ENCODE data around the gene FHOD1. TPM values are rescaled to one million over a fixed set of nuclear protein-coding genes. Genes with fewer than 3 reads are reported as not detected.

FHOD1 gene
- total RNA-seq, 1 experiment from 2014 or later: 96.4 TPM

DNA sequence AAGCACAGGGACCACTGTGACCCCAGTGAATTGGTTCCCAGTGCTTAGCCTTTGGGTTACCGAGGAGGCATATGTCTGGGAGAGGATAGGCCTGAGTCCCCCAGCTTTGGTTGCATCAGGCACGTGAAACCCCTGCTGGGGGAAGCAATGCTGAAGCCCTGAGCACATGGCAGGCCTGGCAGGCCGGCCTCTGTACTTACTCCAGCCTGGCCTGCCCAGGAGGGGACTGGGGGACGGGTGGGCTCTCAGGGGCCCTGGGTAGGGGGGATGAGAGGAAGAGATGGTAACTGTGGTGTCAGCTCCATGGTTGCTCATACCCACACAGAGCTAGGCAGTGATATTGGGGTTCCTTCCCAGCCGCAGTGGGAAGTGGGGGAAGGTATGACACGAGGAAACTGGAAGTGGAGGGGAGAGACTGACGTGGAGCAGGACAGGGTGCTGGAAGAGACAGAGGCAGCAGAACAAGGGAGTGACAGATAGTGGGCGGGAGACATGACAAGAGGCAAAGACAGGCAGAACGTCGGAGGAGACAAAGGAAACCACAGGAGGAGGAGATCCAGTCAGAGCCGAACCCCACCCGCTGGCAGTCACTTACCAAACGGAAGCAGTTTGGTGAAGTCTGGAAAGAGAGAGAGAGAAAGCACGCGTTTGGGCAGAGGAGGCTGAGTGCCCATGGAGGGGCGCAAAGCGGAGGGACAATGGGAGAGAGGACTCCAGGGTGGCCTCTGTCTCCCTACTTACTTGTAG lies 11.3 kb downstream of the FHOD1 start:
- DNase-seq (ENCODE audit: low spot score): peak; percentile 80
- Histone ChIP-seq H3K4me1 (ENCODE audit: insufficient read depth, low read length, poor library complexity, severe bottlenecking) (peaks cover 4% of the 10 kb centered on the region), H3K4me3 (ENCODE audit: low read depth, low read length, poor library complexity, severe bottlenecking) (peak overlapping the region; percentile 30), H3K27ac (ENCODE audit: low read depth, low read length, poor library complexity, severe bottlenecking) (peak overlapping the region; percentile 68), H3K27me3 (replicated peaks; ENCODE audit: insufficient read depth, low read depth, low read length, poor library complexity) (no peaks in the 10 kb centered on the region), H3K36me3 (ENCODE audit: insufficient read depth, low read length, poor library complexity, severe bottlenecking) (peaks cover 60% of the 10 kb centered on the region), H3K9me3 (ENCODE audit: low read depth, low read length, poor library complexity, severe bottlenecking) (no peaks in the 10 kb centered on the region)
- no TSS peak for BruUV-seq (replicated peaks)
- TF ChIP-seq, protein P1, sequence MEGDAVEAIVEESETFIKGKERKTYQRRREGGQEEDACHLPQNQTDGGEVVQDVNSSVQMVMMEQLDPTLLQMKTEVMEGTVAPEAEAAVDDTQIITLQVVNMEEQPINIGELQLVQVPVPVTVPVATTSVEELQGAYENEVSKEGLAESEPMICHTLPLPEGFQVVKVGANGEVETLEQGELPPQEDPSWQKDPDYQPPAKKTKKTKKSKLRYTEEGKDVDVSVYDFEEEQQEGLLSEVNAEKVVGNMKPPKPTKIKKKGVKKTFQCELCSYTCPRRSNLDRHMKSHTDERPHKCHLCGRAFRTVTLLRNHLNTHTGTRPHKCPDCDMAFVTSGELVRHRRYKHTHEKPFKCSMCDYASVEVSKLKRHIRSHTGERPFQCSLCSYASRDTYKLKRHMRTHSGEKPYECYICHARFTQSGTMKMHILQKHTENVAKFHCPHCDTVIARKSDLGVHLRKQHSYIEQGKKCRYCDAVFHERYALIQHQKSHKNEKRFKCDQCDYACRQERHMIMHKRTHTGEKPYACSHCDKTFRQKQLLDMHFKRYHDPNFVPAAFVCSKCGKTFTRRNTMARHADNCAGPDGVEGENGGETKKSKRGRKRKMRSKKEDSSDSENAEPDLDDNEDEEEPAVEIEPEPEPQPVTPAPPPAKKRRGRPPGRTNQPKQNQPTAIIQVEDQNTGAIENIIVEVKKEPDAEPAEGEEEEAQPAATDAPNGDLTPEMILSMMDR (conservative IDR thresholded peaks at IDR 0.05; ENCODE audit: low read depth, low read length): no peak
- no peak for TF ChIP-seq EZH2 (IDR thresholded peaks at IDR 0.05; ENCODE audit: borderline replicate concordance, low read depth, low read length, poor library complexity, severe bottlenecking)
- ChIA-PET CTCF (no interaction called here), POLR2A (ENCODE audit: low non-redundant PET) (no interaction called here)
- intact Hi-C loops (cut with micrococcal nuclease; ENCODE audit: unreplicated experiment): no loop called here

DNA sequence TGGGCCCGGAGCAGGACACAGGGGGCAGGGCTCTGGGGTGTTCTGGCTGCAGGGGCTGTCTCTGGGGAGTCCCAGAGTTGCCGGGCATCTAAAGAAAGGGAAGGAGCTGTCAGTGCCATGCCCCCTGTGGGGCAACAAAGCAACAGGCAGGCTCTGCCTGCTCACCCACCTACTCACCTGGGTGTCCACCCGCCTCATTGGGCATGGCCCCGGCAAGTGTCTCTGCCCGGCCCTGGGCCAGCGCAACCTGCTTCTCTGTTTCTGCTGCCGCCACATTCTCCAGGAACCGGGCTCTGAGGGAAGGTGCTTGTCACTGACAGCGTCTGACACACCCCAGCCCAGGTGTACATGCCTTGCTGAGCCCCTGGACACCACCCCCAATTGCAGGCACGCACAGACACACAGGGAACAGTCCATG lies 13.1 kb downstream of the FHOD1 start:
- no peak overlapping the region for H3K4me3 ChIP-seq (ENCODE audit: low read depth, low read length, poor library complexity, severe bottlenecking)
- TF ChIP-seq EZH2 (IDR thresholded peaks at IDR 0.05; ENCODE audit: borderline replicate concordance, low read depth, low read length, poor library complexity, severe bottlenecking): no peak
- TF ChIP-seq, protein P1 (conservative IDR thresholded peaks at IDR 0.05; ENCODE audit: low read depth, low read length): no peak
- CTCF ChIA-PET: no interaction called here
- peaks cover 78% of the 10 kb centered on the region for H3K36me3 ChIP-seq (ENCODE audit: insufficient read depth, low read length, poor library complexity, severe bottlenecking)
- intact Hi-C loops (cut with micrococcal nuclease; ENCODE audit: unreplicated experiment): no loop called here
- DNase-seq (ENCODE audit: low spot score): no peak
- no peaks in the 10 kb centered on the region for H3K9me3 ChIP-seq (ENCODE audit: low read depth, low read length, poor library complexity, severe bottlenecking)
- BruUV-seq (replicated peaks): no TSS peak
- H3K4me1 ChIP-seq (ENCODE audit: insufficient read depth, low read length, poor library complexity, severe bottlenecking): no peaks in the 10 kb centered on the region
- POLR2A ChIA-PET (ENCODE audit: low non-redundant PET): no interaction called here
- H3K27me3 ChIP-seq (replicated peaks; ENCODE audit: insufficient read depth, low read depth, low read length, poor library complexity): no peaks in the 10 kb centered on the region
- no peak overlapping the region for H3K27ac ChIP-seq (ENCODE audit: low read depth, low read length, poor library complexity, severe bottlenecking)

DNA sequence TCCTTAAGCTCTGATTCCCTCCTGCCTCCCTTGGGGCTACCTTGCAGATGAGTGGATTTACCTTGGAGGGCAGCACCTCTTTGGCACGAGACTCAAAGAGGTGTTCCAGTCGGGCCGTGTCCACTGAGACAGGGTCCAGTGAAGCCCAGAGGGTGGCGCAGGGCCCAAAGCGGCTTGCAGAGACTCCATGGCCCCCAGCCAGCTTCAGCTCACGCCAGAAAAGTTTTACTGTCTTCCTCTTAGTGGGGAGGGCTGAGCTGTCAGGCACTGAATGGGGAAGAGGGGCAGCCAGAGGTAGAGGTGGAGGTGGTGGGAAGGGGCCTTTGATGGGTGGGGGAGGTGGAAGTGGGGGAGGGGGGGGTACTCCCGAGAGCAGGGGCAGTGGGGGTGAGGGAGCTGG lies 13.7 kb downstream of the FHOD1 start:
- ChIA-PET POLR2A (ENCODE audit: low non-redundant PET) (no interaction called here), CTCF (no interaction called here)
- intact Hi-C loops (cut with micrococcal nuclease; ENCODE audit: unreplicated experiment): no loop called here
- Histone ChIP-seq H3K4me1 (ENCODE audit: insufficient read depth, low read length, poor library complexity, severe bottlenecking) (no peaks in the 10 kb centered on the region), H3K27ac (ENCODE audit: low read depth, low read length, poor library complexity, severe bottlenecking) (no peak overlapping the region), H3K9me3 (ENCODE audit: low read depth, low read length, poor library complexity, severe bottlenecking) (no peaks in the 10 kb centered on the region), H3K27me3 (replicated peaks; ENCODE audit: insufficient read depth, low read depth, low read length, poor library complexity) (no peaks in the 10 kb centered on the region), H3K36me3 (ENCODE audit: insufficient read depth, low read length, poor library complexity, severe bottlenecking) (peaks cover 82% of the 10 kb centered on the region), H3K4me3 (ENCODE audit: low read depth, low read length, poor library complexity, severe bottlenecking) (no peak overlapping the region)
- TF ChIP-seq, protein P1 (conservative IDR thresholded peaks at IDR 0.05; ENCODE audit: low read depth, low read length): no peak
- no peak for TF ChIP-seq EZH2 (IDR thresholded peaks at IDR 0.05; ENCODE audit: borderline replicate concordance, low read depth, low read length, poor library complexity, severe bottlenecking)
- BruUV-seq (replicated peaks): no TSS peak
- no peak for DNase-seq (ENCODE audit: low spot score)
